Measurements from ENCODE around the gene TEKT1.

Gene TEKT1

DNA sequence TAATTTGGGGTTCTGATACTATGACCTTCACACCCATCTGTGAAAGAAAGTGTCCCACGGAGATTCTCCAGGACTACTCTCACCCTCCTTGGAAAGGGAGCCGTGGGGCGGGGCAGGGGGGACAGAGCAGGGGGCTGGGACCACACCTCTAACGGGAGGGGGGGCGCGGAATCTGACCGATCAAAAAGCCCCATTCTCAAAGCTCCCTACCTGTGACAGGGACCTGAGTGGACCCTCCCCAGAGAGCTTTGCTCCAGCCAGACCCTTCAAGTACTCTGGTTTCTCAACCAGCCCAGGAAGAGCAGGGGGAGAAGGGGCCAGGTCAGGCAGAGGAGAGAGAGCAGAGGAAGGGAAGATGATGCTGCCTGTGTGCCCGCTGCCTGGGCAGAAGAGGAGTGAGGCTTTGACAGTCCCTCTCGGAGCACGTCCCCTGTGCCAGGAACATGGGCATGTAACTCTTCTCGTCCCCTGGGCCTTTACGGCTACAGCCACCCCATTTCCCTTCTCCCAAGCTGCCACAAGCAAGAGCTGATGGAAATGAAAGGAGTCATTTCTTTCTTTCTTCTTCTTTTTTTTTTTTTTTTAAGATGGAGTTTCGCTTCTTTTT is 75.0 kb downstream of the TEKT1 start:
- no peak for DNase-seq

DNA sequence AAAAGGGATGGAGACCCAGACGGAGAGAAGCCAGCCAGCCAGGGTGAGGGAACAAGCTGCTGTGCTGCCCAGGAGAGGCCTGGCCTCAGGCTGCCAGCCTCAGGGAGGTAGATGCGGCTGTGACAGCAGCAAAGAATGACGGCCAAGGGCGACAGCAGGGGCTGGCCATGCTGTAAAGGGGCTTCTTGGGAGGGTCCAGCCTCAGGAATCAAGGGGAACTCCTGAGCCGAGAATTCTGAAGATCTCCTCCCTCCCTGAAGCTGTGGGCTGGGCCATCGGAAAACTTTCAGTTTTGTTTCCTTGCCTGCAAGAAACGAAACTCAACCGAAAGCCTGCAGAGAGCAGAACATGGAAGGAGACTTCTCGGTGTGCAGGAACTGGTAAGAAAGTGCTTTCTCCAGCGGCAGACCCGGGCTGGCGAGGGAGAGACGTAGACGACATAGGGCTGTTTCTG is 75.8 kb downstream of the TEKT1 start, which contains the start of gene XAF1:
Gene XAF1, plus strand, starts transcription at position 316 of the 454 bp plus-strand sequence. Its CDS starts 33 bp downstream, at position 349.
- peak; percentile 21 for DNase-seq

GRCh38 chr17:6755281-6755680 is 76.2 kb downstream of the TEKT1 start:
- DNase-seq: no peak

GRCh38 chr17:6753546-6753945 is 78.0 kb downstream of the TEKT1 start:
- DNase-seq: no peak

DNA sequence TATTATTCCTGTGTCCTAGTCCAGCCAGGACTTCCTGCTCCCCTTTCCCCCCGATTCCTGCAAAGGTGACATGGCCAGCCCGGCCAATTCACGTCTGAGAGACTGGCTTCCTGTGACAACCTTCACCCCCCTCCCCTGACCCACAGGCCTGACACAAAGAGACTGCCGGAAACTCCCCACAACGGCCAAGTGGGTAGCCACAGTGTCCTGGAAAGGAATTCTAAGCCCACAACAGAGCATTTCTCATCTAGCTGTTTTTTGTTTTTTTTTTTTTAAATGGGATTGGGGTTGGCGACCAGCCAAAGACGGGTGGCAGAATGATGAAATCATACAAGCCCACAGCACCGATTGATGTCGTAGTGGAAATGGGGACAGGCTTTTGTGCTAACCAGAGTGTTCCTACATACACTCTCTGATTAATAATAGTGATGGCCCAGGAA is 78.5 kb downstream of the TEKT1 start:
- peak; percentile 24 for DNase-seq

GRCh38 chr17:6752068-6752909 is 79.2 kb downstream of the TEKT1 start:
- DNase-seq: peak; percentile 8

DNA sequence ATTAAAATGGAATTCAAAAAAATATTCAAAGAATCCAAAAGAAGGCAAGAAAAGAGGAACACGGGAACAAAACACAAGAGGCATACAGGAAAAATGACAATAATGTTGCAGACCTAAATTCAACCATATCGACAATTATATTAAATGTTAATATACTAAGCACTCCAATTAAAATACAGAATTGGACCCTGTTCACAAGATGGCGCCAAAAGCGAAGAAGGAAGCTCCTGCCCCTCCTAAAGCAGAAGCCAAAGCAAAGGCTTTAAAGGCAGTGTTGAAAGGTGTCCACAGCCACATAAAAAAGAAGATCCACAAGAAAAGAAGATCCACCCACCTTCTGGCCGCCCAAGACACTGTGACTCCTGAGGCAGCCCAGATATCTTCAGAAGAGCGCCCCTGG is 82.0 kb downstream of the TEKT1 start:
- DNase-seq: no peak

DNA sequence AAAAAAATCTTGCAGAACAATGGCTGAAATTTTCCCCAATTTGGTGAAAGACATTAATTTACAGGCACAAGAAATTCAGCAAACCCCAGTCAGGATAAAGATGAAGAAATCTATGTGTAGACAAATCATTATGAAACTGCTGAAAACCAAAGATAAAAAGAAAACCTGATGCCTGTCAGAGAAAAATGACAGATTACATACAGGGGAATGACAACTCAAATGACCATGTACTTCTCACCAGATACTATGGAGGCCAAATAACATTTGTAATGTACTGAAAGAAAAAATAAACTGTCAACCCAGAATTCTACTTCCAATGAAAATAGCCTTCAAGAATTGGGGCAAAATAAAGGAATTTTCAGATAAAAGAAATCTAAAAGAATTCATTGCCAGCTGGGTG is 82.9 kb downstream of the TEKT1 start:
- no peak for DNase-seq
